ENCODE measurements around the gene ARMC6.
A peak's percentile ranks its signal among the peaks of the same experiment; 100 is the strongest.

DNA sequence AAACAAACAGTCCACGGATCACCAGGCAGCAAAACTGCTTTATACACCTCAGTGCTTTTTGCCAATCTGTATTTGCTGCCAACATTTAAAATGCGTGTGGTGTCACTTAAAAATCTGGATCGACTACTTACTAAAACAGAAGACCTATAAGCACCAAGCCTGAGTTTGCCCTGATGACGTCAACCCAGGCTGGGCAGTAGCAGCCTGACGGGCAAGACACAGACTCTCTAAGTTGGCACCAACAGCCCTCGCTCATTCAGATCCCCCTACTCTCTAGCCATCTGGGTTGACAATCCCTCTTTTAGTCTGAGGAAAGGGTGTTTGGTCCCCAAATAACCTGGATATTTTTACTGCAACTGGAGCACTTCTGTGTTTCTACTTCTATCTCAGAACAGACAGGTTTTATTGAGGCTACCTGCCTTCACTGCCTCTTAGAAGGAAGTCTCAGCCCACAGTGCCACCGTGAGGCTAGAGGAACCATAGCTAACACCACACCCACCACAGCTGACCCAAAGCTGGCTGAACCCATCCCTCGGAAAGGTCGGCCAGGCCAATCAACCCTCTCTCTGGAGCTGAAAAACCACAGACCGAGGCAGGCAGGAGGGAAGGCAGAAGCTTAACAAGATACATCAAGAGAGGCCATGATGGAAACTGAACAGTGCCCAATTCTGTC is 7.0 kb upstream of the ARMC6 start:
- no peak for TF ChIP-seq POLR2A (IDR thresholded peaks at IDR 0.05)
- TF ChIP-seq, protein P1, sequence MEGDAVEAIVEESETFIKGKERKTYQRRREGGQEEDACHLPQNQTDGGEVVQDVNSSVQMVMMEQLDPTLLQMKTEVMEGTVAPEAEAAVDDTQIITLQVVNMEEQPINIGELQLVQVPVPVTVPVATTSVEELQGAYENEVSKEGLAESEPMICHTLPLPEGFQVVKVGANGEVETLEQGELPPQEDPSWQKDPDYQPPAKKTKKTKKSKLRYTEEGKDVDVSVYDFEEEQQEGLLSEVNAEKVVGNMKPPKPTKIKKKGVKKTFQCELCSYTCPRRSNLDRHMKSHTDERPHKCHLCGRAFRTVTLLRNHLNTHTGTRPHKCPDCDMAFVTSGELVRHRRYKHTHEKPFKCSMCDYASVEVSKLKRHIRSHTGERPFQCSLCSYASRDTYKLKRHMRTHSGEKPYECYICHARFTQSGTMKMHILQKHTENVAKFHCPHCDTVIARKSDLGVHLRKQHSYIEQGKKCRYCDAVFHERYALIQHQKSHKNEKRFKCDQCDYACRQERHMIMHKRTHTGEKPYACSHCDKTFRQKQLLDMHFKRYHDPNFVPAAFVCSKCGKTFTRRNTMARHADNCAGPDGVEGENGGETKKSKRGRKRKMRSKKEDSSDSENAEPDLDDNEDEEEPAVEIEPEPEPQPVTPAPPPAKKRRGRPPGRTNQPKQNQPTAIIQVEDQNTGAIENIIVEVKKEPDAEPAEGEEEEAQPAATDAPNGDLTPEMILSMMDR (IDR thresholded peaks at IDR 0.05) = peak; percentile 38 to 59 (median 48)
